Fibroblast of mammary gland (primary cell): Measurements from ENCODE around the gene POLR1C.
"Not testable (repeated sequence)": the region's sequence is repeated elsewhere in the genome, so short reads cannot be mapped to it uniquely, and the experiment has no call there.

Experiments
- DNase-seq: peaks from one replicate; pipeline ENCODE4 v3.0.0-alpha.2; 2010; ENCODE audit warnings: low read depth
- H3K4me3 ChIP-seq: 2 replicates; pipeline ENCODE4 v1.5.1; 2011; ENCODE audit warnings: low read depth, mild to moderate bottlenecking, low read length, moderate library complexity; ENCODE audit not compliant: control insufficient read depth
- CTCF ChIP-seq: conservative IDR thresholded peaks from 2 replicates; pipeline ENCODE4 v1.5.1; 2011; ENCODE audit warnings: low read depth, low read length, inconsistent platforms; ENCODE audit not compliant: control insufficient read depth, insufficient read depth

POLR1C gene

GRCh38 chr6:43516697-43517504 lies at the start of gene POLR1C, which contains the start of gene YIPF3:
TSS of gene POLR1C (plus strand) at chr6:43517089. CDS start at chr6:43517110, 21 bp downstream.
TSS of gene YIPF3 (minus strand) at chr6:43516926. CDS start at chr6:43516807, 119 bp downstream.
- peak; percentile 97 for DNase-seq
- TF ChIP-seq CTCF: no peak
- peak within 1 kb of the TSS; percentile 89 for H3K4me3 ChIP-seq

- H3K4me3 ChIP-seq, DNase-seq: not testable (repeated sequence)
These were observed 49.6 kb upstream of the POLR1C start for GRCh38 chr6:43467265-43467664.

- no peak for TF ChIP-seq CTCF
- no peak overlapping the region for H3K4me3 ChIP-seq
- DNase-seq: no peak
These were observed 49.1 kb upstream of the POLR1C start for GRCh38 chr6:43467752-43468151.

GRCh38 chr6:43468240-43468639 lies 48.6 kb upstream of the POLR1C start:
- TF ChIP-seq CTCF: no peak
- DNase-seq: no peak
- H3K4me3 ChIP-seq: no peak overlapping the region

GRCh38 chr6:43468748-43469681 lies 47.9 kb upstream of the POLR1C start:
- H3K4me3 ChIP-seq: no peak overlapping the region
- DNase-seq: no peak
- TF ChIP-seq CTCF: no peak

- no peak for DNase-seq
- TF ChIP-seq CTCF: no peak
- H3K4me3 ChIP-seq: no peak overlapping the region
These were observed 46.9 kb upstream of the POLR1C start for GRCh38 chr6:43469947-43470346.

GRCh38 chr6:43471399-43471798 lies 45.5 kb upstream of the POLR1C start:
- H3K4me3 ChIP-seq: no peak overlapping the region
- DNase-seq: no peak
- no peak for TF ChIP-seq CTCF
